Measurements from ENCODE around the gene ZNF547.

ZNF547 gene

GRCh38 chr19:57376151-57376550, 12.8 kb downstream of the ZNF547 start:
- DNase-seq = no peak

GRCh38 chr19:57377498-57378146, 14.3 kb downstream of the ZNF547 start:
- DNase-seq = no peak

GRCh38 chr19:57380923-57381322, 17.6 kb downstream of the ZNF547 start:
- no peak for DNase-seq

GRCh38 chr19:57382806-57383488, 19.6 kb downstream of the ZNF547 start:
- no peak for DNase-seq

GRCh38 chr19:57389194-57389729, 25.9 kb downstream of the ZNF547 start:
- DNase-seq = no peak

- DNase-seq = peak; percentile 100
These were observed 26.6 kb downstream of the ZNF547 start, which contains the start of gene ZNF548 for GRCh38 chr19:57389730-57390598. Gene ZNF548 (plus strand): TSS chr19:57389854. CDS start chr19:57390100, 246 bp downstream.

GRCh38 chr19:57395710-57396109, 32.4 kb downstream of the ZNF547 start:
- no peak for DNase-seq

- DNase-seq = no peak
These were observed 35.5 kb downstream of the ZNF547 start for GRCh38 chr19:57398868-57399267.

- no peak for DNase-seq
These were observed 40.6 kb downstream of the ZNF547 start for GRCh38 chr19:57403737-57404563.

GRCh38 chr19:57406516-57407123, 43.3 kb downstream of the ZNF547 start:
- DNase-seq = peak; percentile 89

- peak; percentile 97 for DNase-seq
These were observed 47.7 kb downstream of the ZNF547 start, which contains the start of gene ZNF17 for GRCh38 chr19:57410877-57411671. Gene ZNF17 (plus strand): TSS chr19:57411161. CDS start chr19:57413616, 2,455 bp downstream.

- no peak for DNase-seq
These were observed 56.1 kb downstream of the ZNF547 start for GRCh38 chr19:57419439-57419838.

GRCh38 chr19:57421037-57421436, 57.7 kb downstream of the ZNF547 start:
- DNase-seq = no peak
